NCI-H748 (cell line): ENCODE data around the gene SSH3.
"Not testable (repeated sequence)": the region's sequence is repeated elsewhere in the genome, so short reads cannot be mapped to it uniquely, and the experiment has no call there.

ENCODE experiments used
- DNase-seq: peaks from one replicate; lab custom pipeline; 2025; ENCODE audit not compliant: unreplicated experiment; lab: John Stamatoyannopoulos, UW

The SSH3 gene

DNA sequence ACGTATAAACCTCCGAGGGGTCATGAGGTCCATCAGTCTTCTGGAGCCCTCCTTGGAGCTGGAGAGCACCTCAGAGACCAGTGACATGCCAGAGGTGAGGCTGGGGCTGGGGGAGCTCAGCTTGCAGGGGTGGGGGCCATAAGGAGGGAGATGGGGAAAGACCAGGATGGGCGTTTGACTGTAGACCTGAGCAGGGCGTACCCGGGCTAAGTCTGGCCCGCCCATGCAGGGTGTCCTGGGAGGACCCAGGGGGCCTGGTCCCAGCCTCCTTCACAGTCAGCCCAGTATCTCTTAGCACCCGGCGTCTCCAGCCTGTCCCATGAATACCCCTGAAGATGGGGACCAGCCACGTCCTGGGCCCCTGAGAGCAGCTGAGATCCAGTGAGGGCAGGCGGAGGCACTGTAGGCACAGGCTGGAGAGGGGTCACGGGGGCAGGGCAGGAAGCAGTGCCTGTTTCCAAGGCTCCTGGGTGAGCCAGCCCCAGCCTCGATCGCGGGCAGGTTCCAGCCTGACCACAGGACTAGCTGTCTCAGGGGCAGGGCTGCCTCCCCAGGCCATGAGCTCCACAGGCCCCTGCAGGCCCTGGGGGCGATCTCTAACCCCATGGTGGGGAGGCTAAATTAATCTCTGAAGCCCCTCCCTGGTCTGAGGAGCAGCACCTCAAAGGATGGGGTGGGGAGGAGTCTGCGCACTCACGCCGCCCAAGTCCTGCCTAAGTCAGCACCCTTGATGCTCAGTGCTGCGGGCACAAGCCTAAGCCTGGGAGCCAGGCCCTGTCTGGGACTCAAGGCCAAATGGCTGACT is 7.1 kb downstream of the SSH3 start:
- no peak for DNase-seq

DNA sequence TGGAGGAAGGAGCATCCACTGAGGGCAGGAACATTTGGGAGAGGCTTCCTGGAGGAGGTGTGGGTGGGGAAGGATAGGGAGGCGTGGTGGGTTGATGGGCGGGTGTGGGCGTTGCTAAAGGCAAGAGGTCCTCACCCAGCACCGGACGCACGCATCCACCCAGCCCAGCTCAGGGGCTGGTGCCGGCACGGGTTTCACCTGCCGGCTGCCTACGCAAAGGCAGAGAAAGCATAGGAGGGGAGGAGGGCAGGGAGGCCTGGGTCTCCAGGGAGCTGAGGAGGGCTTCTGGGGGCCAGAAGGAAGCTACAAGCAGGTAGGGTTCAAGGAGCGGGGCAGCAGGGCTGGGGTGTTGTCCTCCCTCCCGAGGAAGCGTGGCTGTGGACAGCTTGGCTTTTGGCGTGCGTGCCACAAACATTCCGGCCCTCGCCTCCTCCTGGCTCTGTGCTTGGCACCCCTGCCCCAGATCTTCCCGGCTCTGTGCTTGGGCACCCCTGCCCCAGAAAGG is 7.8 kb downstream of the SSH3 start:
- DNase-seq: no peak

DNA sequence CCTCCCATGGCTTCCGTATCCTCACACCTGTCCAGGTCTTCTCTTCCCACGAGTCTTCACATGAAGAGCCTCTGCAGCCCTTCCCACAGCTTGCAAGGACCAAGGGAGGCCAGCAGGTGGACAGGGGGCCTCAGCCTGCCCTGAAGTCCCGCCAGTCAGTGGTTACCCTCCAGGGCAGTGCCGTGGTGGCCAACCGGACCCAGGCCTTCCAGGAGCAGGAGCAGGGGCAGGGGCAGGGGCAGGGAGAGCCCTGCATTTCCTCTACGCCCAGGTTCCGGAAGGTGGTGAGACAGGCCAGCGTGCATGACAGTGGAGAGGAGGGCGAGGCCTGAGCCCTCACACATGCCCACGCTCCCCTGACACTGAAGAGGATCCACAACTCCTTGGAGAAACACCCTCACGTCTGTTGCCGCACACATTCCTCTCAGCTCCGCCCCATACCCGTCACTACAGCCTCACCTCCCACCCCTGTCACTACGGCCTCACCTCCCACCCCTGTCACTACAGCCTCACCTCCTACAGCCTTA is 8.3 kb downstream of the SSH3 start:
- no peak for DNase-seq

DNA sequence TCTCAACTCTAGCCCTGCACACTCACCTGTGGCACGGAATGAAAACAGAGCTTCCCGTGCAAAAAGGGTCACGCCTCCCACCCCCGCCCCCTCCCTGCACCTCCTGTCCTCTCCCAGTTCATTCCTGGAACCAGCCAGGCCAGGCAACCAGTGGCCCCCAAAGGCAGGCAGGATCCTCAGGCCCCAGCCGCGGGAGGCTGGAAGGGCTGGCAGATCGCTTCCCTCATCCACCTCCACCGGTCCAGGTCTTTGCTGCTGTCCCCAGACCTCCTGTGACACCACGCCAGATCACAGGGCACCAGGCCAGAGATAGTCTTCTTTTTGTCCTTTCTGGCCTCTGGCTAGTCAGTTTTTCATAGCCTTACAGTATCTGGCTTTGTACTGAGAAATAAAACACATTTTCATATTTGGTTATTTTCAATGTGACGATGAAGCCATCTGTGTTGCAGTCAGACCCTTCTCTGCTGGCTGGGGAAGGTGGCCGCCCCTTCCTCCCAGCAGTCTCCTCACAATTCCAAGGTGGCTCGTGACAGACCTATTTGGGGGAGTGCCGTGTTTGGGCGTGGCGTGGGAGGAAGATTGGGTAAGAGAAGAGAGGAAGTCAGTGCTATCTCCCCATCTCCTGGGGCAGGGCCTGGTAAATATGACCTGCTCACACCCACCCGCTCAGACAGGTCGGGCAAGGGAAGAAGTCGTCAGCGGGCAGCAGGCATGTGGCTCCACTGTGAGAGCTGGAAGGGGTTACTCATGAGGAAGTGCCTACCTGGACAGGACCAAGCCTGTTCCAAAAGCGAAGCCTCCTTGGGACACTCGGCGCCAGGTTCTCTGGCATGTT is 9.1 kb downstream of the SSH3 start:
- DNase-seq: no peak

DNA sequence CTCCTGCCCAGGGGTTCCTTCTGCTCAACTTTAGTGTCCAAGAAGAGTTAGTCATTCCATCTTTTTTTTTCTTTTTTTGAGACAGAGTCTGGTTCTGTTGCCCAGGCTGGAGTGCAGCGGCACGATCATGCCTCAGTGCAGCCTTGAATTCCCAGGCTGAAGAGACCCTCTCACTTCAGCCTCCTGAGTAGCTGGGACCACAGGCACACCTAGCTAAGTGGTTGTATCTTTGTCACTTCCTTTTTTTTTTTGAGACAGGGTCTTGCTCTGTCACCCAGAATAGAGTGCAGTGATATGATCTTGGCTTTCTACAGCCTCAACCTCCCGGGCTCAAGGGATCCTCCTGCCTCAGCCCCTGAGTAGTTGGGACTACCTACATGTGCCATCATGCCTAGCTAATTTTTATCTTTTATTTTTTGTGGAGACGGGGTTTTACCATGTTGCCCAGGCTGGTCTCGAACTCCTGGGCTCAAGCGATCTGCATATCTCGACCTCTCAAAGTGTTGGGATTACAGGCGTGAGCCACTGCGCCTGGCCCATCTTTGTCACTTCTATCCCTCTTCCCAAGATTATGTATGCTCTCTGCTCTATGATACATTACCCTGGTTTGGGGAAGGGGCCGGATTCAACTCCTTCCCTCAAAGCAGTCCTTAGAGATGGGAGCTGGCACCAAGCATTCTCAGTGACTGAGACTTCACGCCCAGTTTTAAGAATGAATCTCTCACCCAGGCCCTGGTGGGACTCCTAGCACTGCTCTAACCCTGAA is 10.0 kb downstream of the SSH3 start:
- no peak for DNase-seq

DNA sequence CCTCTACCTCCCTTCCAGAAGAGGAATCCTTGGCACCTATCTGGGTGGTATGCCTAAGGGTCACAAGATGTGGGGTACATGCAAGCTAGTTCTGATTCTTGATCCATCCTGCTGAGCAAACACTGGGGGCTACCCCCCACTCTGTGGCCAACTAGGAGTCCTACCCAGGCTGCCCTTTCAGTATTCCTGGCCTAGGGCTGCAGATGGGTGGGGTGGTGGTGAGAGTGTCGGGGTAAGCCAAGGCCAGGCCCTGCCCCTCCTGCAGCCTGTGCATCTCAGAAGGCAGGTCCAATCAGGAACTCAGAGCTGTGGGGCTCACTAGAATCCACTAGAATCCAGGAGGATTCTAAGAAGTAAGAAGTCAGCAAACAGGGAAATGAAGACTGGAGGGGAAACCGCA is 10.9 kb downstream of the SSH3 start:
- DNase-seq: no peak

DNA sequence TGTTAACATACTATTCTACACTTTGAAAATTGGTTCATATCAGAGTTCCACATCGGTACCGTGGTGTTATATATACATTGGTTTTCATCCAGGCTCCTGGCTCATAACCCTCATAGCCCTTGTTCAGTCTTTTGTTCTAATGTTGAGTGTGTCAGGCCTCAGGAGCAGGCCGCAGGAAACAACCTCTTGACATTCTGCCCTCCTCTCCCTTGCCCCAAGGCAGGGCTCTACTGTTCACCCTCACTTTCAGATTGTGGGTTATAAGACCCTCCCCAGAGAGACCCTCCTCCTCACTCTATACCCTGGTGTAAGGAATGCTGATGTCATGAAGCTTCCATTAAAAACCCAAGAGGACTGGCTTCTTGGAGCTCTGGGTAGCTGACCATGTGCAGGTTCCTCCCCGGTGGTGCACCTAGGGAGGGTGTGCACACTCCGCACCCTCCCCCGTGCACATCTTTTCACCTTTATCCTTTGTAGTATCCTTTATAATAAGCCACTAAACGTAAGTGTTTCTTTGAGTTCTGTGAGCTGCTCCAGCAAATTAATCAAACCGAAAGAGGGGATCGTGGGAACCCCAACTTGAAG is 12.1 kb downstream of the SSH3 start:
- no peak for DNase-seq

DNA sequence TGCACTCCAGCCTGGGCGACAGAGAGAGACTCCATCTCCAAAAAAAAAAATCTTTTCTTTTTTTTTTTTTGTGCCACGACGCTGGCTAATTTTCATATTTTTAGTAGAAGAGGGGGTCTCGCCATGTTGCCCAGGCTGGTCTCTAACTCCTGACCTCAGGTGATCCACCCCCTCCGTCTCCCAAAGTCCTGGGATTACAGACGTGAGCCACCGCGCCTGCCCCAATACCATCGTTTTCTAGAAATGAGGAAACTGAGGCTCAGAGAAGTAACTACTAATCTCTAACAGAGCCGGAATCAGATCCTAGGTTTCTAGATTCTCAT is 13.5 kb downstream of the SSH3 start:
- no peak for DNase-seq

DNA sequence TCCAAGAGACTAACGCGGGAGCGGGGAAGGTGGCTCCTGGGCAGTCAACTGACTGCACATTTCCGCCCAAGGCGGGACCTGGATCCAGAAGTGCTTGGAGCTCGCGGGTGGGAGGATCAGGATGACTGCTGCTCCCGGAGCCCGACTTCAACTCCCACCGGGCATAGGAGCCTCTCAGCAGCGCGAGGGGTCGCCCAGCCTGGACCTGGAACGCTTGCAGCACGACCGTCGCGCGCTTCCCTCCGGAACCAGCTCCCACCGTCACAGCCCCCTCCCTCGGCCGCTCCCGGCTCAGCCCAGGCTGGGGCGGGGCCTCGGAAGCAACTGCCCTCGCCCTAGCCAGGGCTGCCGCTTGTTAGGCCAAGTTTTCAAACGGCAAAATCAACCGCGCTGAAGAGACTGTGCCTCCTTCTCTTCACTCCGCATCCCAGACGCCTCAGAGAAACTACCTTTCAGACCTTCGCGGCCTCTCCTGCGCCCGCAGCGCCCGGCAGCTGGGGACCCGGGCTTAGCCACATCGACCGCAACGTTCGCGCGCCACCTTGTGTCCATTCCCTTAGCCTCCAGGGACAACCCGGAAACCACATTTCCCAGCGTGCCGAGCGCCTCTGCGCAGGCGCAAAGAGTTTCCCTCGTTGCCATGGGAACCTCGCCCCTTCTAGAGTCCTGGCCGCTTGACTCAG is 14.0 kb downstream of the SSH3 start:
- peak; percentile 97 for DNase-seq

DNA sequence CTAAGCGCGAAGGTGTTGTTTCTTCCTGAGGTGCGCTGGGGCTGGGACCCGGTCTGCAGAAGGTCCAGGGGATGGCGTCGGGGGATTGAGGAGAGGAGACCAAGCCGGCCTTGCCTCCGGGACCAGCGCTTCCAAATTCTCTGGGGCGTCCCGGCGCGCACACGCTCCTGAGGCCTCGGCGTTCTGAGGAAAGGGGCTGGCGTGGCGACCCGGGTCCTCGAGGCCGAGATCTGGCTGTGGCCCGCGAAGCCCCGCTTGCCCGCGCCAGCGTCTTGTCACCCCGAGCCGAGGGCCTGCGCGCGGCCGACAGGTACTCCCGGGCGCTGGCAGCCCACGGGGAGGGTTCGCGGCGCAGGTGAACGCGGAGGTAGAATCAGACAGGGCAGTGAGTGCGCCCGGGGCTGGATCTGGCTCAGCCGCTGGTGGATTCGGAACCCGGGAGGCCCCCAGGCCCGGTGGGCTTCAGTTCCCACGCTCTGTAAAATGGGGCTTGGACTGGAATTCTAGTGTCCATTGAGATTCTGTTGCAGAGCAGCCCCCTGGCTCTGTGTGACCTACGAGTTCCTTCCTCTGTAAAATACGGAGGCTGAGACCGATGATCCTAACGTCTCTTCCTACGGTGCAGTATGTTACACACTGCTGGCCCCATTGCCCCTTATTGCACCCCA is 14.7 kb downstream of the SSH3 start:
- DNase-seq: peak; percentile 81

DNA sequence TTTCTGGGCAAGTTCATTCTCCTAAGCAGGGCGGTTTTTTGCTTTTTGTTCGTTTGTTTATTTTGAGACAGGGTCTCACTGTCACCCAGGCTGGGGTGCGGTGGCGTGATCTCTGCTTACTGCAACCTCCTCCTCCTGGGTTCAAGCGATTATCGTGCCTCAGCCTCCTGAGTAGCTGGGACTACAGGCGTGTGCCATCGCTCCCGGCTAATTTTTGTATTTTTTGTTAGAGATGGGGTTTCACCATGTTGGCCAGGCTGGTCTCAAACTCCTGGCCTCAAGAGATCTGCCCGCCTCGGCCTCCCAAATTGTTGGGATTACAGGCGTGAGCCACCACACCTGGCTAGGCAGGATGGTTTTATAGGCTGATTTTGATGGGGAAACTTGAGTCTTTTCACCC is 15.5 kb downstream of the SSH3 start:
- not testable (repeated sequence) for DNase-seq

DNA sequence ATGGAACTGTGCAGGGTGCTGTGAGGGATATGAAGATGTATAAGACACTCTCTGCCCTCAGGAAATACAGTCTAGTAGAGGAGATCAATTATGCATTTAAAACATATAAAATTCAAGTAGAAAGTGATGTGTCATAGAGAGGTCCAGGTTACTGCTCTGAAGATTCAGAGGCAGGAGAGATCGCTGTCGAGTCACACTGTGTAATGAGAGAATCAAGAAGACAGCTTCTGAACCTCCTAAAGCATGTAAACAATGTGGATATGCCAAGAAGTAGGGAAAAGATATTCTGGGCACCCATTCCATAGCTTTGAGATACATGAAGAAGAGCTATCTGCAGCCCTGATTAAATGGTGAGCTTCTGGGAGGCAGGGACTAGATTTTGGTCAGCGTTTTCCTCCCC is 16.7 kb downstream of the SSH3 start:
- DNase-seq: no peak

DNA sequence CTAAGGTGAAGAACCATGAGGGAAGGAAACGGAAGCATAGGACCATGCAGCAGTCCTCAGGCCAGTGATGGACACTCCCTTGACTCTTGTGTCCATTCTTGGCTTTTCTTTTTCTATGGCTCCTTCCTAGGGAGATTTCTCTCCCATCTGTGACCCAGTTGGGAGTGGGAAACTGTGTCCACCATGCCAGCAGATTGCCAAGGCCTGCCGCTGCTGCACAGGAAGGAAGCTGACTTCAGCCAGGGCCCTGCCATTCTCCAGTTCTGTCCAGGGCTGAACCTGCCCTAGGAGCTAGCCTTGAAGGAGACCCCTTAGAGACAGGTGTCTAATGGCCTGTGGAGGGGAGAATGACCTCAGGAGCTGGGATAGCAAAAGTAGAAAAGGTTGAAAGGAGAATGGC is 17.4 kb downstream of the SSH3 start:
- DNase-seq: no peak

DNA sequence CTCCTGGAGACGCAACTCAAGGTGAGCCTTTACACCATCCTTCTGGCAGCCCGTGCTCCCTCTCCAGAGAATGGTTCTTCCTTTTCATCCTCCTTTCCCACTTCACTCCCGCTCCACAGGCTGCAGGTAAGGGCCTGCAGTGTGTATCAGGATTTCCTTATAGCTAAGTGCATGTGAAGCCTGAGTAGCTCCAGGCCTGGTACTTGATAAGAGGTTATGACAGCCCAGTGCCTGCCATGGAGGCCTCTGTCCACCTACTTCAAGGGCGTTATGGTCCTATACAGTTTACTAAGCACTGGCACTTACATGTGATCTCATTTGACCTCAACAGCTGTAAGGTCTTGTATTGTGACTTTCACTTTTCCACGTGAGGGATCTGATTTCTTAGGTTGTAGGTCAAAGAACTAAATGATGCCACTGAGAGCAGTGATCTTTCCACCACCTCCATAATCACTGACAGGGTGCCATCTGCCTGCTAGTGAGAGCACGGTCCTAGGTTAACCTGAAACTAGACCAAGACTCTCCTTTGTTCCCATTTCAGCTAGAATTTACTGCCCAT is 18.1 kb downstream of the SSH3 start:
- DNase-seq: no peak

DNA sequence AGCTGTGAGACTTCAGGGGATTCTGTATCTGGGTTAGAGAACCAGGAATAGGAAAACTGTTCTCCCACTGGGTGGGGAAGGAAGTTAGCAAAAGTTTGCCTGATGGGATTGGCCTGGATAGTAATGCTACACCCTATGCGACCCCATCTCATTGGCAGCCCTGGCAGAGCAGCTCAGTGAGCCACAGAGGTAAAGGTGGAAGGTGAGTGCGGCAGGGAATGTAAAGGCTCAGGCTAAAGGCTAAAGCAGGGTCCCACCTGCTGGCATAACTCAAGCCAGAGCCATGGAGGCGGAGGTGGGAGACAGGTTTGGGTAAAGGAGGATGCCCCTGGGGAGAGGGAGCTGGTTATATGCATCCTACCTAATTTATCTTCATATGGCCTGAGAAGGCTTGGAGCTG is 18.7 kb downstream of the SSH3 start:
- DNase-seq: no peak

DNA sequence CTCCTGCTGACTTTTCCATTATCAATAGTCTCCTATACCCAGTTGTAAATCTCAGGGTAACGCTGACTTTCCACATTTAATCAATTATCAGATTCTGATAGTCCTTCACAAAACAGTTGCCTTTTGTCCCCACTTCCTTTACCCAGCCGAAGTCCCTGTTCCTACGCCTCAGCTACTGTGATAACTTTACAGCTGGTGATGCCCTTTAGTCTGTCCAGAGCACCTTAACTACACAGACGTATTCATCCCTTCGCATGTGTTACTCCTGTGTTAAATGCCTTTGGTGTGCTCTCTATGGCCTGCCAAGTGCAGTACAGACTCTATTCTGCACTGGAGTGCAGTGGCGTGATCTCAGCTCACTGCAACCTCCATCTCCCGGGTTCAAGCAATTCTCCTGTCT is 20.2 kb downstream of the SSH3 start:
- DNase-seq: no peak

DNA sequence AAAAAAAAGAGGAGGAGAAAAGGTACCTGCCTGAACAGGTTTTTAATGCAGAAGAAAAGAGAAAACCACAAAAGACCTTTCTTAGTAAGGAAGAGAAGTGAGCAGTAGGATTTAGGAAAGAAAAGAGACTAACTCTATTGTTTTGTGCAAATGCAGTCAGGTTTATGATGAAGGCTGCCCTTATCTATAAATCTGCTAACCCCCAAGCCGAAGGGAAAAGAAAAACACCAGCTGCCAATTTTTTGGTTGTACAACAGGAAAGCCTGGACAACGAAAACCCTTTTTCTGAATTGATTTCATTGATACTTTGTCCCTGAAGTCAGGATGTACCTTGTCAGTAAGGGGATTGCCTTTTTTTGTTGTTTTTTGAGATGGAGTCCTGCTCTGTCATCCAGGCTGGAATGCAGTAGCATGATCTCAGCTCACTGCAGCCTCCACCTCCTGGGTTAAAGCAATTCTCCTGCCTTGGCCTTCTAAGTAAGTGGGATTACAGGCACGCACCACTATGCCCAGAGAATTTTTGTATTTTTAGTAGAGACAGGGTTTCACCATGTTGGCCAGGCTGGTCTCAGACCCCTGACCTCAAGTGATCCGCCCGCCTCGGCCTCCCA is 28.9 kb downstream of the SSH3 start:
- DNase-seq: no peak

DNA sequence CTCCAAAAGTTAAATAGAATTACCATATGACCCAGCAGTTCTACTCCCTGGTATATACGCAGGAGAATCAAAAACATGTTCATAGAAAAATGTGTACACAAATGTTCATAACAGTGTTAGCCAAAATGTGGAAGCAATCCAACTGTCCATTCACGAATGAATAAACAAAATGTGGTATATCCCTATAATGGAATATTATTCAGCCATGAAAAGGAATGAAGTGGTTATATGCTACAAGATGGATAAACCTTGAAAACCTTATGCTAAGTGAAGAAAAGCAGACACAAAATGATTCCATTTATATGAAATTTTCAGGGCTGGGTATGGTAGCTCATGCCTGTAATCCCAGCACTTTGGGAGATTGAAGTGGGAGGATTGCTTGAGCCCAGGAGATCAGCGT is 33.9 kb downstream of the SSH3 start:
- no peak for DNase-seq

DNA sequence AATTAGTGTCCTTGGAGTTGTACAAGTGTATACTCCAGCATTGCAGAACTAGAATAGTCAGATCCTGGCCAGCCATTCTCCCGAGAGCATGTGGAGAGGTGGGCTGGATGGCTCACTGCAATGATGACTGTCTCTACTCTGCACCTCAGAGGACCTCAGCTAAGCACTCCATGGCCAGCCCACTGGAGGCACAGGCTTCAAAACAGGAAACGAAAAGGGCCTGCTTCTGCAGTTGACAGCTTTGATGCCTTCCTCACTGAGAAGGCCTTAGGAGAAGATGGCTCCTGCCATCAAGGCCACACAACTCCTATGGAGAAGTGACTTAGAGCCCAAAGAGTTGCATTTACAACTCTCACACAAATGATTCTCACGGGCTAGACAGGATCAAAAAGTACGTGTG is 40.9 kb downstream of the SSH3 start:
- DNase-seq: no peak
